LNCAP (cell line): ENCODE data around the gene APBA3.

ENCODE experiments used
- CTCF ChIP-seq: fragments of 450-650 bp; IDR thresholded peaks from 2 replicates; pipeline ENCODE4 v1.5.1; 2017; ENCODE audit warnings: mild to moderate bottlenecking

APBA3 gene

DNA sequence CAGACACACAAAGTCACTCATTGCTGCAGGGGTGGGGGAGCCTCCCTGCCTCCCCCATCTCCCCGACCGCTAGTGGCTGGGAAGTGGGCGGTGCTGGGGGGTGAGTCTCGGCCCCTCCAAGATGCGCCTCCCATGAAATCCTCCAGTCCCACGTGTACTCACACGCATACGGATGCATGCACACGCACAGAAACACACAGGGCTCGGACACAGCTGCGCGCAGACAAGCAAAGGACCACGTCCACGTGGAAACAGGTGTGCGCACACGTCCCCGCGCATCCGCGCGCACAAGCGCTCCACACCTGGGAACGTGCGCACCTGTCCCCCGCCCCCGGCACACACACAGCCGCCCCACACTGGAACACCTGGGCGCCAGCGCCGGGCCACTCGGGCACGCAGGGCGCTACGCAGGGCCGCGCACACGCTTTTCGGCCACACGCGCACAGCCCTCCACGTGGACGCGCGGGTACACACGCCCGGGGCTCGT is 24.0 kb upstream of the APBA3 start:
- TF ChIP-seq CTCF, result no peak

DNA sequence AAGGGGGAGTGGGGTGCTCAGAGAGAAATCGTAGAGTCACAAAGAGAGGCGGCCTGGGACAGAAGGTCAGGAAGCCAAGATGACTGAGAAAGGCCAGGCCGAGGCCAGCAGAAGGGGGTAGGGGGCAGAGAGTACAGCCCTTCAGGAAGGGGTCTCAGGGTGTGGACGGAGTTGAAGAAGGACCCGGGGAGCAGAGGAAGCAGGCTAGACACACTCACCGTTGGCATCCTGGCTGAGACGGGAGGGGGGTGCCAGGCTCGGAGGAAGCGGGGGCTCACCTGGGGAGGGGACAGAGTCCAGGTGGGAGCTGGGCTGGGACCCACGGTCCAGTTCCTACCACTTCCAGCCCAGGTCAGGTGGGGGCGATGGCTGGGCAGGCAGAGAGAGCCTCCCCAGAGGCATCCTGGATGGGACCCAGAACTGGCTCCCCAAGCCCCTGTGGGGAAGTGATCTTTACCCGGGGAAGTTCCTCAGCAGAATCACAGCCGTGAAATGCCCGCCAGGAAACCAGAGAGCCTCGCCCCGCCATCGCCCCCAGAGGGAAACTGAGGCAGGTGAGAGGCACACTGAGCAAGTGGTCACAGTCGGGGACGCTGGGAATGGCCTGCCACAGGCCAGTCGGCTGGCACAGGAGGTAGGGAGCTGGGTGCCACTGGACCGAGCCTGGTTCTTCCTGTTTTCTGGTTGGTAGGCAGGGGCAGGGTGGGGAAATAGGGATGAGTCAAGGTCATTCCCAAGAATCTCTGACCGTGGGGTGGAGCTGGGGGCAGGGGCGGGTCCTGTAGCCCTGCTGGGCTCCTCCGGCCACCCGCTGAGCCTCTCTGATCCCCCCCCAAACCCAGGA is 23.3 kb upstream of the APBA3 start:
- no peak for TF ChIP-seq CTCF

- TF ChIP-seq CTCF, result no peak
Observed at GRCh38 chr19:3783660-3784584, 22.4 kb upstream of the APBA3 start.

DNA sequence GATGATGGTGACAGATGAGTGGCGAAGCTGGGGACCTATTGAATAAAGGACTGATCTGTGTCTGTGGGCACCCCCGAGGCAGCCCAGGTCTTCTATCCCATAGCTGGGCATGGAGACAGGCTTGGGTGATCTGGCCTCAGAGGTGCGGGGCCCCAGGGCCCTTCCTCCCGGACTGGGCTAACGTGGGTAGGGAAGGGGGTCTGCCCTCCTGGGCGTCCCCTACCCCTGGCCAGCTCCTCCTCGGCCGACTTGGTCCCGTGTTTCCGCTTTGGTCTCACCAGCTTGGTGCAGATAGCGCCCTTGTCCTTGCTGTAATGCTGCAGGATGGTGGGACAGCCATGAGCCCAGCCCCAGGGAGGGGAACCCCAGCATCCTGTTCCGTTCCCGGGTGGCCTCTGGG is 21.4 kb upstream of the APBA3 start:
- TF ChIP-seq CTCF, result no peak

GRCh38 chr19:3782330-3782729 is 20.8 kb upstream of the APBA3 start:
- no peak for TF ChIP-seq CTCF

DNA sequence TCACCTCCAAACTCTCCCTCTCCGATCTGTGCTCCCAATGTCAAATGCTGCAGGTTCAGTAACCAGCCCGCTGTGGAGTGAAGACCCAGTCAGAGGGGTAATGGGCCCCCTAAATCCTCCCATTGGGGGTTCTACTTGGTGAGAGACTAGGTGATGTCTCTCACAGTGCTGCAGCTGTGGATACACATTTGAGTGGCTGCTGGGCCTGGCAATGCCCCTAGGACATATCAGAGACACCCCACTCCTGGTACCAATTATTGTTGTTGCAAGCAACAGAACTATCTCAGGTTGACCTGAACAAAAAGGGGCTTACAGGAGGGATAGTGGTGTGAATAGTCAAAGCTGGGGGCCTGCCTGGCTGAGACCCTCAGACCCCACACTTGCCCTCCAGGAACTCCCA is 20.1 kb upstream of the APBA3 start:
- no peak for TF ChIP-seq CTCF

- TF ChIP-seq CTCF, result no peak
Observed at GRCh38 chr19:3780786-3781304, 19.4 kb upstream of the APBA3 start.
